Measurements from ENCODE around the gene RABGAP1.
"Not testable (repeated sequence)": the region's sequence is repeated elsewhere in the genome, so short reads cannot be mapped to it uniquely, and the experiment has no call there.

Gene RABGAP1

DNA sequence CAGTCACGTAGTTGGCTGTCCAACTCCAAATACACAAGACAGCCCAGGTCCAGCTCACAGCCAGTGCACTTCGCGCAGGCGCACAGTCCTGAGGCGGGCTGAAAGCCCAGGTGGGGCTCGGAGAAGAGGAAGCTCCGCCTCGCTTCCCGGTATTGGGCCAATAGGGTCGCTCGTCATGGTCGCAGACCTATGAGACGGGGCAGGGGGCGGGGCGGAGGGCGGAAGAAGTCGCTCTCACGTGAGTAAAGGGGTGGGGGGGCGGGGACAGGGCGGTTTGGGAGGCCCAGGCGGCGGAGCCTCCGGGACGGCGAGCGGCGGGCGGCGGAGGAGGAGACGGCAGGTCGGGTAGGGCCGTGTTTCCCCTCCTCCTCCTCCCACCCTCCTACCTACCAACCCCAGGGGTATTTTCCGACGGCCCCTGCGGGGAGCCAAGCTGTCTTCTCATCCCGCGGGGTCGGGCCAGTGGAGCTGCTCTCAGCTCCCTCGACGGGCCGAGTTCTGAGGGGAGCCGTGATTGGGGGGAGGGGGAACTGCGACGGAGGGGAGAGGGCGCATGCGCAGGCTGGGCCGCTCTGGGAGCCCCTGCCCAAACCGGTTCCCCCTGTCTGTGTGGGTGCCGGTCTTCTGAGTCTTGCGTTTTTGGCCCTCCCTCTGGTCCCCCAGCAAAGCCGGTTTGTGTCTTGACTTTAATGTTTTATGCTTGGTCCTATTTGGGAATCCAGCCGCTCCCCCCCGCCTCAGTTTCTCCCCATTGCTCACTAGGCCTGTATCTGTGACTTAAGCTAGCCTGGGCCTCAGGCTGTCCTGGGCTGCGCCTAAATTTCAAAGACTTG lies at the start of gene RABGAP1:
Gene RABGAP1 (plus strand): TSS at position 272 of the 833 bp plus-strand sequence. CDS start 16,040 bp downstream, outside the sequence.
- peak; percentile 98 for DNase-seq

DNA sequence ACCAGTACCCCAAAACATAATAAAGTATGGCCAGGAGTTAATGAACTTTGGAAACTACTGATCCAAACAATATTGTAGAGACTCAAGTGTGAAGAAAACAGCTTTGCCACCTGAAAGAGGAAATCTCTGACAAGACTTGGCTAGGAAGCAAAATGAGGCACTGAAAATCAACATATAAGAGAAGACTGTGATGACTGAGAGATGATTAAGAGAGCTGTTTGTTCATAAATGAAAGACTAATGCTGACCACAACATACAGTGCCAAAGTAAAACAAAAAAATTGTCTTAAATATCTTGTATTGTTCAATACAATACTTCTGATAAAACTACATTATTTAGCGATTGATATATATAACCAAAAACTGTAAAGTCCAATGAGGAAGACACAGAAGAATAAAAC lies 42.9 kb upstream of the RABGAP1 start:
- no peak for DNase-seq

DNA sequence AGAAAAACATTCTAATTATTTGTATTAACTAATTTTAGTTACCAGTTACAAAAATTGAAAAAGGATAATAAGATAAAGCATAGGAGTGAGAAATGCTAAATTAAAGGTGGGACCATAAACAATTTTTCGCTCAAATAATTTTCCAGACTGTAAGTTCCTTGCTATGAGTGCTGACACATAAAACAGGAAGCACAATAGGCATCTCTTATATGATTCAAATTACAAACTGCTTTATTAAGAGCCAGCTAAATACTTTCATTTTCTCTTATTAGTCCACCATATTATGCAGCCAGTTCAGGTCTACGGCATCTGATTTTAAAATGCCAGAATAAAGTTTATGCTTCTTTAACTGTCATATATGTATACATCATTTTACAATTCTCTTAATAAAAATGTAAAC lies 40.0 kb upstream of the RABGAP1 start:
- DNase-seq = no peak

DNA sequence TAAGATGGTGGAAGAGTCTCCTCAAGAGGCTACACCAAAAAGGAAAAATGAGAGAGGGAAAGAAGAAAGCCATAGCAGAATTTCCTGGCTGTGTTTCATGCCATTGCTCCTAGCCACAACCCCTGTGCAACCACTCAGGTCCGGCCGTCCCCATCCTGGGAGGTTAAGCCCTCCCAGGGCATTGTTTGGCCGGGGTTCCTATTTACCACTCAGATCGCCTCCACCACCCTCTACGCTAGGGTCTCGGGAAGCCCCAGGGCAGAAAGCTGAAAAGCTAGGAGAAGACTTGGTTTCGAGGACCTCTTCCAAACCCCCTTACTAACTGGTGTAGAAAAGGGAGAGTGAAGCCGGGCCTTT lies 36.4 kb upstream of the RABGAP1 start:
- DNase-seq = peak; percentile 24

DNA sequence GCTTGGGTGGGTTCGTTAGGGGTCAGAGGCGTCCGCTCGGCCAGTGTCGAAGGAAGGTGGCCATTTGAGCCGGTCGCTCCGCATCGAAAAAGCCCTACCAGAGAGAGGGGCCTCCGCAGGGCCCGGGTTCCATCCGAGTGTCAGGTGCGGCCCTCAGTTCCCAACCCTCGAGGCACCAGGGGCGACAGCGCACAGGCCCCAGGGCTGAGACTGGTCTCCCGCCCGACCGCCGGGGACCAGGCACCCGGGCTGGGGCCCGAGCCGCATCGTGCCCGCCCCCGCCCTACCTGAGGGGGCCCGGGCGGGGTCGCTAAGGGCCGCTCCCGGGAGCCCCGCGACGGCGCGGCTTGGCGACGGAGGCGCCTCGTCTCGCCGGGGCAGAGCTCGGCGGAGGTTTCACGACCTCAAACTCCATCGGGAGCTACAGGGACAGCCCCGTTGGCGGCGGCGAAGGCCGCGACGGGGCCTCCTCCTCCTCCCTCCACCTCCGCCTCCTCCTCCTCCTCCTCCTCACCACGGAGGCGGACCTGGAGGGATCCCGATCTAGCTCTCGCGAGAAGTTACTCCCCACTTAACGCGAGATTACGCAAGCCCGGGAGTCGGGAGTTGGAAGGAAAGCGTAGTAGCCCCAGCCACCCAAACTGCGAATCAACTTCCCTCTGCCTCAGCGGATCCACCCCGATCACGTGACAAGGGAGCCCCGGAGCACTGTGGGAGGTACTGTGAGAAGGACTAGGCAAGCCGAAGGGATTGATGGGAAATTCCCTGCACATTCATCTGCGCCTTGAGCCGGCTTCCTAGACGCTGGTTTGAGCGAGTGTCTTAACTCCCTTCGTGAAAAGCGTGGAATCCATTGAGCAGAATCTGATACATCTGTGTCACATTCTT lies 35.8 kb upstream of the RABGAP1 start, which contains the start of gene RC3H2:
Gene RC3H2 (minus strand): TSS at position 537 of the 888 bp plus-strand sequence. CDS start 7,850 bp downstream, outside the sequence.
- peak; percentile 96 for DNase-seq

DNA sequence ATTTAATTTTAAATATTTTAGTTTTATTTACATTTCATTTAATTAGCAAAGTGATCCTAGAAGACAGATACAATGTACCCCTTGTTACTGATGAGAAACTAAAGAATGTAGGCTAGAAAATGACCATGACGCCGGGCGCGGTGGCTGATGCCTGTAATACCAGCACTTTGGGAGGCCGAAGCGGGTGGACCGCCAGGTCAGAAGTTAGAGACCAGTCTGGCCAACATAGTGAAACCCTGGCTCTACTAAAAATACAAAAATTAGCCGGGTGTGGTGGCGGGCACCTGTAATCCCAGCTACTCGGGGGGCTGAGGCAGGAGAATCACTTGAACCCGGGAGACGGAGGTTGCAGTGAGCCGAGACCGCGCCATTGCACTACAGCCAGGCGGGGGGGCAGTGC lies 34.7 kb upstream of the RABGAP1 start:
- not testable (repeated sequence) for DNase-seq

DNA sequence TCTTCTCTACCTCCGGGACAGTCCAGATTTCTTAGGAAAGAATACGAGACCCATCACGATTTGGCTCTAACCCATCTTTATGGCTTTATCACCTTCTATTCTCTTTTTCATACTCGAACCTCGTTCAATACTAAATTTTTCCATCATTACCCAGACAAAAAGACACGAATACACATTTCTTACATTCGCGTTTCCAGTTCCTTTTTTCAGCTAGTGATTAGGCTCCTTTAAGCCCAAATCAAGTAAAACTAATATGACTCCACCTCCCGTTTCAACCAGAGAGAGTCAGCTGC lies 28.2 kb upstream of the RABGAP1 start:
- no peak for DNase-seq

DNA sequence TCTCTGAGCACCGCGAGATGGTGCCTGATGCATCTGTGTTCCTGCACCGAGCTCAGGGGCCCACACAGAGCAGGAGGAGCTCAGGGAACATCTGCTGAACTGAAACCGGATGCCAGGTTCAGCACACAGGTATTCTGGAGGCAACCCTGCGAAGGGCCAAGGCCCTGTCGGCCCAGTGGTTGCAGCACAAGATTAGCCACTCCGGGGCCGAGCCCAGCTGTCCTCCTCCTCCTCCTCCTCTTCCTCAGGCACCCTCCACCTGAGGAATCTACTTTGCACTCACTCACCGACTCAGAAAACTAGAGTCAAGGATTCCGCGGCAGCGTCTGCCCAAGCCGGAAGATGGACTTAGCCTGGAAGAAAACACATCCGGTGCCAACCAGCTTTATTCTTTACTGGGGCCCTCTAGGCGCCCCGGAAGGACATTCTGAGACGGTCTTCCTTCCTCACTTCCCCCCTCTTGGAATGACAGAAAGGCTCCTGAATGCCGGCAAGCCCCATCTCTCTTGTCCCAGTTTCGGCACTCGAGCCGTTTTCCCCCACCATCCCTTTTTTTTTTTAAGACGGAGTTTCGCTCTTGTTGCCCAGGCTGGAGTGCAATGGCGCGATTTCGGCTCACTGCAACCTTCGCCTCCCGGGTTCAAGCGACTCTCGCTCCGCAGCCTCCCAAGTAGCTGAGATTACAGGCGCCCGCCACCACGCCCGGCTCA lies 27.7 kb upstream of the RABGAP1 start, which contains the start of gene ZBTB6:
Gene ZBTB6 (minus strand): TSS at position 360 of the 710 bp plus-strand sequence. CDS start 1,251 bp downstream, outside the sequence.
- peak; percentile 61 for DNase-seq

DNA sequence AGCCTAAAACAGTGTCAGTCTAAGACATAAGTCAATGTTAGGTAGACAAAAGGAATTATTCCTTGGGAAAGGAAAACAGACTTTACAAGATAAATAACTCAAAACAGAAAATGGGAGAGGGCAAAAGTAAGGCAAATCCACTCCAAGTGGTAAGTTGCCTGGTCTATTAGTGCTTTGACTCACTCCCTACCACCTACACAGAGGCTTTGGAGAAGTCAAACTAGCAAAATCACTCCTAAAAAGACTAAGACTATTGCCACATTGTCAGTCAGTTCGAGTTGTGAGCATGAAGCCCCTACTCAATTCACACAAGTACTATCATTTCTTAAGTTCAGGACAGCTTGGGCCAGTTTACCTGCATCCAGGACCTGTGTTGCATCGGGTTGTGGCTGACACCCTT lies 22.5 kb upstream of the RABGAP1 start:
- no peak for DNase-seq

DNA sequence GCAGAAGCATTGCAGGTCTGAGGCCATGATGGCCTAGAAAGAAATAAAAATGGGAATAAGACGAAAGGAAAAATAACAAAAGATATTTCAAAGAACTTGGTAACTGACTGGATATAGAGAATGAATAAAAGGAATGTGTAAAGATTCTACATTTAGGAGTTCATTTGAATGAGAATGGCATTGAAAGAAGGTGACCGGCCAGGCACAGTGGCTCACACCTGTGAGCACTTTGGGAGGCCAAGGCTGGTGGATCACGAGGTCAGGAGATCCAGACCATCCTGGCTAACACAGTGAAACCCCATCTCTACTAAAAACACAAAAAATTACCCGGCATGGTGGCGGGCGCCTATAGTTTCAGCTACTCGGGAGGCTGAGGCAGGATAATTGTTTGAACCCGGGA lies 18.1 kb upstream of the RABGAP1 start:
- DNase-seq = no peak

DNA sequence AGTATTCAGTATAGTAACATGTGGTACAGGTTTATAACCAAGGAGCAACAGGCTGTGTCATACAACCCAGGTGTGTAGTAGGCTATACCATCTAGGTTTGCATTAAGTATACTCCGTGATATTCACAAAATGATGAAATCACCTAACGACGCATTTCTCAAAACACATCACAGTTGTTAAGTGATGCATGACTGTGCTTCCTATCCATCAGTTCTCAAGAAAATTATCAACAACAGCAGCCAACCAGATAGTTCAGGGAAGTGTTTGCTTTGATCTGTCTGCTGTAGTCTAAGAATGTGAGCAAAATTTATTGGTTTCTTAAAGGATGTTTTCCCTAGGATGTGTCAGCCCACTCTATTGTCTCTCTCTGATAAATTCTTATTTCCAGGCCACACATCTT lies 16.9 kb upstream of the RABGAP1 start:
- DNase-seq = no peak

DNA sequence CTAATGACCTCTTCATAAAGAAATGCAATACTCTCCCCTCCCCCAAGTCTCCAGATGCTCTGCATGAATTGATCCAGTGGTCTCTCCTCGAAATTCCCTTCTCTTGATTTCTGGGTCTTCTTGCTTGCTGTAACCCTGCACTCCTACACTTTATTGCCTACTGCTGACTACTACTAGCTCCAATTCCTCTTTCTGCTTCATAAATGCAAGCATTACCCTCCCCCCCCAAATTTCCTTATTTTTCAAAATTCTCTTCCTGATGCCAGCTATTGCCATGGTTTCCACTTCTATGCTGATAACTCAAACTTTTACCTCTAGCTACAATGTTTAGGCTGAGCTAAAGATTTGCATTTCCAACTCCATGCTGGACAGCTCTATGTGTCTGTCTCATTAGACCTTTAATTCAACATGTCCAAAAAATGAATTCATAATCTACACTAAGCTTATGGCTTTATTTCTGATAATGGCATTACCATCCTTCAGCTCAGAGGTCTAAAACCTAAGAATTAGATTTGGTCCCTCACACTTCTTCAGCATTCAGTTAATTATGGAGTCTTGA lies 10.9 kb upstream of the RABGAP1 start:
- DNase-seq = no peak

DNA sequence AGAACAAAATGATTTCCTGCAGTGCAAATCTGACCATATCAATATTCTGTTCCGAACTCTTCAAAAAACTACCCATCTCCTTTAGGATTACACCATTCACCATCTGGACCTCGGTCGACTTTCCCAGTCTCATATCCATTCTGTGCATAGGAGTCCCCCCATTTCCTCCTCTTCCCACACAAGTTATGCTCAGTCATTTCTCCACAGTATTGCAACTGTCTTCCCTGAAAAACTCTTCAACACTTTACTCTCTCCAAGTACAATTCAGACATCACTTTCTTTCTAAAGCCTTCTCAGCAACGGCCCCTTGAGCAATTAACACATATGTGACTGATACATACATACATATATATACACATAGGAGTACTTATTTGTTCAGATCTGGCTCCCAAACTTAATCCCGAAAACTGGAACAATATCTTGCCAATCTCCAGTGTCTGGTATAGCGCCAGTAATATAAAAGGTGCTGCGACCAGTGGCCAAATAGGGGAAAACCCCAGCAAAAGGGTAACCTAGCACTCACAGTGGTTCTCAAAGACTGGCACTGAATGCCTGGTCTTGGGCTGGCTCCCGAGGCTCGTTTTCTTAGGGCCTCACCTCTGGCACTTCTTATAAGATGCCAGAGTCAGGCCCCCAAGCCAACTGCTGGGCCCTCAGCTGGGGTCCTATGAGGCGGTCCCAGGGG lies 10.1 kb upstream of the RABGAP1 start:
- no peak for DNase-seq

DNA sequence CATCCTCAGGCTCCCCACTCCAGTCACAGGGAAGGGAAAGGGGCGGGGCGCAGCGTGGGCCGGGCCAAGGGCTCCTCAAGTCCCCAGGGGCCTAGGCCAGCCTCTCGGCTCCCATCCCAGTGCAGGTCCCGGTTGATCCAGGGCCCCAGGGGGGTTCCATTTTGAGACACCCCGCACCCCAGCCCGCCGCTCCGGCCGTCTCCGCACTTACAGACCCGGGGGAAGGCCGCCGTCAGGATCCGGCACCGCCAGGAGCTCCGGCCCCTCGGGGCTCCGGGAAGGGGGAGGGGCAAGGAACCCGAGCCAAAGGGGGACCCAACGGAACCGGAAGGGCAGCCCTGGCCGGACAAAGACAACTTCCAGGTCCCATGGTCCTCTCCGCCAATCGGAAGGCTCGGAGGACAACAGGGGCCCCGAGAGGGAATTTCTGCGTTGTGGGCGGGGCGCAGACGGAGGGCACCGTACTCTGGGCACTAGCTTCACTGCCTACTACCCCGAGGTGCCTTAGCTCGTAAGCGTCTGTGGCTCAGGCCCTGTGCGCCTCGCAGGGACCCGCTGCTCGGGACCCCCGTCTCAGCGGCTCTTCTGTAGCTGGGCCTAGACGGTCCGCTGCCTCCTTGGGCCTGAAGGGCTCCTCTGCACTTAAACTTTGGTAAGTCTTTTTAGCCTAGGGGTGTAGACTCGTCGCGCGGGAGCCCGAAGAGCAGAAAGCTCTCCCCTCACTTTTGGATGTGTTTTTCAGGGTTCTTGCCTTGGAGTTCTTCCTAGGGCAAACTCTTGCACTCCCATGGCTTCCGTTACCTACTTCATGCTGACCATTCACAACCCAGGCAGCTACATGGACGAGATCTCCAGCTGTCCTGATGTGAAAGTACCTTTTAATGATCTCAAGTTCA lies 9.3 kb upstream of the RABGAP1 start, which contains the start of gene ZBTB26:
Gene ZBTB26 (minus strand): TSS at position 287 of the 896 bp plus-strand sequence. CDS start 11,578 bp downstream, outside the sequence.
- peak; percentile 88 for DNase-seq

DNA sequence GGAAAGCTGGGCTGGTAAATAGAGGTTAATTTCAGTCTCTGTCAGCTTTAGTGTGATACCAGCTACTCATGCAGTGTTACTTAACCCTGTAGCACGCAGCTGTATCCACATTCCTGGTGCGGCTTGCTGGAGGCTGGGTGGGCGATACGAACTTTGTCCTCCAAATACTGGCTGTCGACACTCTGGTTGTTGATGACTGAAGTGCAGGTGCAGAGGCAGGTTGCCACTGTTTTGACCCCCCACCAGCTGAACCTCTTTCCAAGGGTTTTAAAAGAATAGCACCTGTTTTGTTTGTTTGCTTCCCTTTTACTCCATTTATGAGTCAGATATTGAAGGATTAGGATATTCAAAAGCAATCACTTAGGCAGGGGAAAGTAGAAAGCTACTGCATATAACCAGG lies 4.4 kb upstream of the RABGAP1 start:
- DNase-seq = no peak

DNA sequence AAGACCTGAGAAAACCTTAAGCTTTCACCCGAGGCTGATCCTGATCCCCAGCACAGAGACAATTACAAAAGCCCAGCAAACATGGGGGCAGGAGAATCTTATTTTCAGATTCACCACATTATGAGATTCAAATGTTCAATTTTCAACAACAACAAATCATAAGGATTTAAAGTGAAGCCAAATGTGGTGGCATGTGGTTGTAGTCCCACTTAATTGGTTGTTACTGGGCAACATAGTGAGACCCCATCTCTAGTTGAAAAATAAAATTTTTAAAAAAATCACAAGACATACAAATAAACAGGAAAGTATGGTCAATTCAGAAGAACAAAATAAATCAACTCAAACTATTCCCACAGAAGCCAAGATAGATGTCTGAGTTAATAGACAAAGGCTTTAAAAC lies 3.9 kb upstream of the RABGAP1 start:
- DNase-seq = no peak

DNA sequence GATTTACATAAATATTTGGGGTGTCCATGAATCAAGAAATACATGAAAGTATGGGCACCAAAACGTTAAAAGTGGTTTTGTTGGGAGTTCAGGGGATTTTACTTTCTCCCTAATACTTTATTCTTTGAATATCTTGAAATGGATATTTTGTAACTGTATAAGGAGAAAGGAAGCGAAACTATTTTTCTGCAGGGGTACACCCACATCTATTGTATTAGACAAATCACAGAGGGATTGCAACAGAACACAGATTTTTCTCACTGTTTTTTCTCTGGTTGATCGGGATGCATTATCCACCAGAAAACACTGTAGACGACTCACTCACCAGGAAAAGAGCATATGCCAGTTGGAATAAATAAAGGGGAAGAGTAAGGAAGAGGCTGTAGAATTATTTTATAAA lies 1.2 kb upstream of the RABGAP1 start:
- DNase-seq = no peak

DNA sequence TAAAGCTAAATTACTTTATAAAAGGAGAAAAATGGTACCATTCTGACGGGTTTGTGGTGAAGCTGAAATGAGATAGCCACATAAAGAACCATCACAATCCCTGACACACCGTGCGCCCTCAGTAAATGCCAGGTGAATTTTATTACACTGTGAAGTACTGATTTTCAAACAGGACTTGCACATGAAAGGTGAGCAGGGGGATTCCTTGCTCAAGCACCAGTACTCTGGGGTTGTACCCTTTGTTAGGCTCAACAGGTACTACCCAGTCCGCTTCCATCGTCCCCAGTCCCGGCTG lies 419 bp upstream of the RABGAP1 start:
- DNase-seq = no peak

DNA sequence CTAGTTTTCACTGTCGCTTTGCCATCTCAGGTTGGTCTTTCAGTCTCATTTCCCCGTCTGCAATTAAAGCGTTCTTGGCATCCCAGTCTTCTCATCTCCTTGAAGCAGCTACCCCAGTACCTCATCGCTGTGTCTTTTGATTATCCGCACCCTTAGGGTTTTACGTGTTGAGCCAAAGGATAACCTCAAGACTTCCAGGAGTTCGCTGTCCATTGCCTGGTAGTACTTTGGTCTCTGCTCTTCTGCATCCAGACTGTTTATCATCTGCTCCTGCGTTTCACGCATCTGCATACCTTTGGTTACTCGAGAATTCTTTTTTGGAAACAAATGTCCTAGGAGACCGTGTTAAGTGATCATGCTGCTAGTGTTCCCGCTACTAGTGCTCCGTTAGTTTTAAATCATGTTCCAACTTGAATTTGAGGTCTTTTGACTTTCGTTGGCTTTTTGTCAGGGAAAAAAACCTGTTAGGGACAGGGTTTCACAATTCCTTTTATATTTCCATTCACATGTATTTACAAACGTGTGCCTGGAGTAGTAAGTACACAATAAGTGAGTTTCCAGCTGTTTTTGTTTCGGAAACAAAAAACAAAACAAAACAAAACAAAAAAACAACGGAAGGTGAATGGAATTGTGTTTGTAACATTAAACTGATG lies 888 bp downstream of the RABGAP1 start:
- no peak for DNase-seq

DNA sequence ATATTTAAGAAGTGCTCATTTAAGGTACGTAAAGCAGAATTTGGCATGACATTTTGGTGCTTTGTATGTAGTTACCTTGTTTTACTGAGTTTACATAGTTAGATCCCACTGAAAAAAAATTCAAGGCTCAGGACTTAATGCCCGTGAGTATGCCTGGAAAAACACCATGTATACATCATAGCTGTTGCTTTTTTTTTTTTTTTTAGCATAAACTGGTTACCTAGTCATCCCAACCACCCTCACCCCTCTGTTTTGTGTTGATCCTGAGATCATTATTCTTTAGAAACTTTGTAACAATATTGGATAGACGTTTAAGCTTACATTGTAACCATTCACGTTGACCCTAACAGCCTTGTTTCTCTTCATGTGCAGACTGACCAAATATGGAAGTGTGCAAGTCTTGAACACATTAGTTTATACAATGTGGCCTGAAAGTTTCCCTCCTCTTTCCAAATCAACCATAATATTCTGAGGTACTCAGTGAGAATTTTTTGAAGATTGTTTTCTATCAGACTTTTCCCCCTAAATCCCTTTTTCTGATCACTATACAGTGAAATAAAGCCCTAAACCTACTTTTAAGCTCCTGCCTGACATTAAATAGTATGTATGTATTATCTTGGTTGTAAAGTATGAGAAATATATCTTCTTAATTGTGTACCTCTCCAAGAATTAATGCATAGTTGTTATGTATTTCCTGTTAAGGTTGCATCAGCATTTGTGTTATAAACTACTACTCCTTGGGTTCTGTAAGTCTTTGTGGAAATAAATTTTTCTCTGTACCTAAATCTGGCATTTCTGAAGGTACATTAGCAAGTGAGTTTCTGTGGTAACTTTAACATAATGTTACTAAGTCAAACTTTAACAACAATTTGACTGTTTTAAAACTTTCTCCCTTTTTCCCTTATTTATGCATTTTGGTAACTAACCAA lies 4.4 kb downstream of the RABGAP1 start:
- DNase-seq = no peak

Data from activated CD8-positive, alpha-beta memory T cell treated with anti-CD3 and anti-CD28 coated beads, Interleukin-2, amount 50 U/mL, for 4 hours (primary cell).